NCI-H524 (cell line): ENCODE measurements around the gene PARD6A.

Experiments used
- DNase-seq, 2 experiments: peaks; one replicate each; lab custom pipeline; 2025; lab: John Stamatoyannopoulos, UW

PARD6A gene, protein sequence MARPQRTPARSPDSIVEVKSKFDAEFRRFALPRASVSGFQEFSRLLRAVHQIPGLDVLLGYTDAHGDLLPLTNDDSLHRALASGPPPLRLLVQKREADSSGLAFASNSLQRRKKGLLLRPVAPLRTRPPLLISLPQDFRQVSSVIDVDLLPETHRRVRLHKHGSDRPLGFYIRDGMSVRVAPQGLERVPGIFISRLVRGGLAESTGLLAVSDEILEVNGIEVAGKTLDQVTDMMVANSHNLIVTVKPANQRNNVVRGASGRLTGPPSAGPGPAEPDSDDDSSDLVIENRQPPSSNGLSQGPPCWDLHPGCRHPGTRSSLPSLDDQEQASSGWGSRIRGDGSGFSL

DNA sequence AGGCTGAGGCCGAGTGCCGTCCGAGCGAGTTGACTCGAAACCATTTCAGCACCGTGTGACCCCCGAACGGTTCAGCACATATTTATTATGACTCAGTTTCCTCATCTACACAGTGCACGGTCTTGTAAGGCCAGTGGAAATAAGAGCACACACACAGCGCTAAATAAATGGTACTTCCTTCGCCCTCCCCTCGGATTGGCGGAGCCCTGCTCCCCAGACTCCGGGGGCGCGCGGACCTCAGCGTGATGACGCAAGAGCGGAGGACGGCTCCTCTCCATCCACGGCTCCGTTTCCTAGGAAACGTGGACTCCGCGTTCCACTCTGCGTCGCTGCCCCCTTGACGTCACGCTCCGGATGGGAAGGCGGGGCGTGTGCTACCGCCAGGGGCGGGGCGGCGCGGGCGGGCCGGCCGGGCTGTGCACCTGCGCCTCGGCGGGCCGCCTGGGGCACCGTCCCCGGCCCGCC lies at the start of gene PARD6A:
PARD6A (plus strand) TSS at position 397 of the 465 bp plus-strand sequence. CDS start 79 bp downstream, outside the sequence.
- DNase-seq: peak; percentile 97 to 99

DNA sequence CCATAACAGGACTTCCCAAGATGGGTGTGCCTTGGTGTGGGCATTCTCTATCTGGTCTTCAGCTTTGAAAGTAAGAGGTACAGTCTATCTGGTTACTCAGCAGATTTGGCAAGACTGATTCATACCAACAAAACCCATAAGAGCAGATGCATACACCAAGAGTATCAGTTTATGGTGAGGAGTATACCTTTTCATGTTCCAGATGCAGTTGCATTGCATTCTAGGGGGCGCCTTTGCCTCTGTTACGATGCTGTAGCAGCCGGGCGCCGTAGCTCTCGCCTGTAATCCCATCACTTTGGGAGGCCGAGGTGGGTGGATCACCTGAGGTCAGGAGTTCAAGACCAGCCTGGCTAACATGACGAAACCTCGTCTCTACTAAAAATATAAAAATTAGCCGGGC lies 47.0 kb upstream of the PARD6A start:
- no peak for DNase-seq

DNA sequence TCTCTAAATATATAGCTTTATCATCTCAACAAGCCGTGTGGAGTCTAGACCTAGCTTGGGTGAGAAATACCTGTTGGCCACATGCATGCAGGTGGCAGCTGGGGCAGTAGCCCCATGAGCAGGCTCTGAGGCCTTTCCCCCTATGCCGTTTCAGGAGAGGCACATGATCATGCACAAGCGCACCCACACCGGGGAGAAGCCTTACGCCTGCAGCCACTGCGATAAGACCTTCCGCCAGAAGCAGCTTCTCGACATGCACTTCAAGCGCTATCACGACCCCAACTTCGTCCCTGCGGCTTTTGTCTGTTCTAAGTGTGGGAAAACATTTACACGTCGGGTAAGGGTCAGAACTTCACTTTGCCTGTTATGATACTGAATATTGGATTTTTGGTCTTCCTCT lies 32.5 kb upstream of the PARD6A start:
- no peak for DNase-seq

DNA sequence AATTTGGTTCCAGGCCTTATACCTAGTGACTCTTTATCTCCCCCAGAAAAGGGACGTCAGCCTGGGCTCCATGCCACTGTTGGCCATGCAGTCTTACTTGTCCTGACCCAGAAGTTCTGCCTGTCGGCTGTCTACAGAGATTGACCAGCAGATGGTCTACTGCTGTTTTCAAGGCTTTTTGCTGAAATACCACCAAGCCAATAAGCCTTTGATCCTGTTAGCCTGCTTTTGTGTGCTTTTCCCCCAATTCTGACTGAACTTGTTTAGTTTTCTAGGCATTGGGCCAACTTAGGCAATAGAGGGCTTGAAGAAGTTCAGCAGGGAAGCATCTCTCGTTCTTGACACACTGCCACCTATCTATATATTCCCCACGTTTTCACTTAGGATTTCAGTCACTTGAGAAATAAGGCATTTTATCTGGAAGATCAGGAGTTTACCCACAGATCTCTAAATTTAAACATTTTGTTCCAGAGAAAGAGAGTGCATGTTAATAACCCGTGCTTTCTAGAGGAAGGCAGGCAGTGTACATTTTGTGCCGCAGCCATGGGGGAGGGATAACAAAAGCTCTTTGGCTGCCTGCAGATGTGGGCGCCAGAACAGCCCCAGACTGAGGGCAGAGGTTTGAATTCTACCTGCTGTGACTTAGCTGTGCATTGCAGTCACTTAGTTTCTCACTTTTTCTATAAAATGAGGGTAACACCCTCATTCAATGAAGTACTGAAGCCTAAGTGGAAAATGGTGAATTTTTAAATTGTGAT lies 28.2 kb upstream of the PARD6A start:
- no peak for DNase-seq

DNA sequence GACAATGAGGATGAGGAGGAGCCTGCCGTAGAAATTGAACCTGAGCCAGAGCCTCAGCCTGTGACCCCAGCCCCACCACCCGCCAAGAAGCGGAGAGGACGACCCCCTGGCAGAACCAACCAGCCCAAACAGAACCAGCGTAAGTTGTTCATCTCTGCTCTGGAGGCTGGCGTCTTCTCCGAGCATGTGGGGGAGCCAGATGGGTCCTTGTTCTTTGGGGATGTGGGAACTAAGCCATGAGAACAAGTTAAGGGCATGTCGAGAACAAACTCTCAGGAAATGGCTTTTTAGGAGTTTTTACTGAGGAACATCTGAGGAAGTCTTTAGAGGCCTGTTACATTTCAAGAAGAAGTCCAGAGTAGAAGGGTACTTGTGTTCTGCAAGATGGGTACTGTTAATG lies 24.0 kb upstream of the PARD6A start:
- no peak for DNase-seq

DNA sequence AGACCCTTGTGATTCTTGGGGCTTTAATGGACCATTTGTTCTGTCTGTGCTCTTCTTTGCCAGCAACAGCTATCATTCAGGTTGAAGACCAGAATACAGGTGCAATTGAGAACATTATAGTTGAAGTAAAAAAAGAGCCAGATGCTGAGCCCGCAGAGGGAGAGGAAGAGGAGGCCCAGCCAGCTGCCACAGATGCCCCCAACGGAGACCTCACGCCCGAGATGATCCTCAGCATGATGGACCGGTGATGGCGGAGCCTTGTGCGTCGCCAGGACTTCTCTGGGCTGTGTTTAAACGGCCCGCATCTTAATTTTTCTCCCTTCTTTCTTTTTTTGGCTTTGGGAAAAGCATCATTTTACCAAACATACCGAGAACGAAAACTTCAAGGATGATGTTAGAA lies 23.1 kb upstream of the PARD6A start:
- DNase-seq: no peak

DNA sequence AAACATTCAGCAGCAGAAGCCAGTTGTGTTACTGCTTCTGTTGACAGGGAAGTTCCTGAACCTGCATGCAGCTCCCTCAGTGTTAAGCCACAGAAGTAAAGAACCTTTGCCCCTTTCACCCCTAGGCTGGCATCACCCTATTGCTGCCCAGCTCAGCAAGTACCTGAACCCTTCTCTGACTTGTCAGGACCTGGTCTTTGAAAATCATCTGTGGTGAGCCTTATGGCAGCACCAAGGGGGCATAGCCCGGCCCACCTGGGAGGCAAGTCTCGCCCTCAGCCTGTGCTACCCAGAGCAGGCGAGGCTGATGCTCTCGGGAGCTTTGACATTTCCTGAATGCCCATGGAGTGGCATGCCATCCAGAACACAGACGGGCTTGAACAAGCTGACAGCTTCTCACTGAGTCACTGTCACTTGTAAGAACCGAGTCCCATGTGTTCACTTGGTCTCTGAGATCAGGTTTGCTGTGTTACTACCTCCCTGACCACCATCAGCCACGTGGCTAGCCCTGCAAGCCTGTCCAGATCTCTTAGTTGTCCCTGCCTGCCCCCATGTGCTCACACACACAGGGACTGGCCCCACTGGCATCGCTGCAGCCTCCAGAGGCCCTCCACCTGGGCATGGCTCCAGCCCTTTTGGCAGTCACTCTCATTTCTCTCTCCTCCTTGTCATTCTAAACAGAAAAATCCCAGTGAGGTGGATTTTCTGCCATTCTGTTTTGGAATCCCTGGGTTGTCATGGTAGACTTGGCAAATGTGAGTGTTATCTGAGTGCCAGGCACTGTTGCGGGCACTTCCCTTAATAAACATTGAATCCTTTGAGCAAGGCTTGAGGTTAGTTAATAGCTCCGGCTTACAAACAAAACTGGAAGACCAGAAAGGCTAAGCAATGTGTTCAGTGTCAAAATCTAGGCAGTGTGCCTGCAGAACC lies 18.7 kb upstream of the PARD6A start:
- DNase-seq: no peak

DNA sequence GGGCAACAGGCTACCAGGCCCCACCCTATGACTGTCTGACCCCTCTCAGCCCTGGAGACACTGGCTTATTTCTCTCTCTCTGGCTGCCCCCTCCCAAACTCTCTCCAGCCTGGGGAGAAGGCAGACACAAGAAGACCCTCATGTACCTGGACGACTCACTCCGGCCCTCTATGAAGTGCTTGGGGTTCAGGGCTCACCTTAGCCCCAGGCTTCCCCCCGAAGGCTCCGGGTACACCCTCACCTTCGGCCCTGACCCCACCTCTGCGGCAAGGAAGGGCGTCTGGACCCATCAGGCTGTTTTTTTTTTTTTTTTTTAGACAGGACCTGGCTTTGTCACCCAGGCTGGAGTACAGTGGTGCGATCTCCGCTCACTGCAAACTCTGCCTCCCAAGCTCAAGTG lies 16.7 kb upstream of the PARD6A start:
- DNase-seq: no peak

DNA sequence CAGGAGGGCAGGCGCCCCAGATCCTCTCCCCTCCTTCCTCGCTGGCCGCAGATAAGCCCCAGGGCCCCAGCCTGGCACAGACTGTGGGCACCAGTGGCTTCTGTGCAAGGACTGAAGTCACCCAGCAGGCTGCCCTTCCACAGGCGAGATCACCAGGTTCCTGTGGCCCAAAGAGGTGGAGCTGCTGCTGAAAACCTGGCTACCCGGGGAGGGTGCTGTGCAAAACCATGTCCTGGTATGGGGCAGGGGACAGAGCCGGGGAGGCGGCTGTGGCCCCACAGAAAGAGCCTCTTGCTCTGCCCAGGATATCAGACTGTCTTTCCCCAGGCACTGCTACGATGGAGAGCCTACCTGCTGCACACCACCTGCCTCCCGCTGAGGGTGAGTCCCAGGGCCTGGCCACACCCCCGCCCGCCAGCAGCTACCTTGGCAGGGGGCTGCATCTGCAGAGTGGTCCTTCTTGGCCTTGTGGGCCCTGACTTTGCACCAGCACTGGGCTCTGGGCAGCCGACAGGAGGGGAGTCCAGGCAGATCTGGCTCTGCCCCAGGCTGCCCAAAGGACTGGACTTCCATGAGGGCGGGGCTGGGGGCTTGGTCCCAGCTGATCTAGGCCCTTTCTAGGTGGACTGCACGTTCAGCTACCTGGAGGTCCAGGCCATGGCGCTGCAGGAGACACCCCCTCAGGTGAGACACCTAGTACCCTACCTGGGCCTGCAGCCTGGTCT lies 15.2 kb upstream of the PARD6A start:
- no peak for DNase-seq

DNA sequence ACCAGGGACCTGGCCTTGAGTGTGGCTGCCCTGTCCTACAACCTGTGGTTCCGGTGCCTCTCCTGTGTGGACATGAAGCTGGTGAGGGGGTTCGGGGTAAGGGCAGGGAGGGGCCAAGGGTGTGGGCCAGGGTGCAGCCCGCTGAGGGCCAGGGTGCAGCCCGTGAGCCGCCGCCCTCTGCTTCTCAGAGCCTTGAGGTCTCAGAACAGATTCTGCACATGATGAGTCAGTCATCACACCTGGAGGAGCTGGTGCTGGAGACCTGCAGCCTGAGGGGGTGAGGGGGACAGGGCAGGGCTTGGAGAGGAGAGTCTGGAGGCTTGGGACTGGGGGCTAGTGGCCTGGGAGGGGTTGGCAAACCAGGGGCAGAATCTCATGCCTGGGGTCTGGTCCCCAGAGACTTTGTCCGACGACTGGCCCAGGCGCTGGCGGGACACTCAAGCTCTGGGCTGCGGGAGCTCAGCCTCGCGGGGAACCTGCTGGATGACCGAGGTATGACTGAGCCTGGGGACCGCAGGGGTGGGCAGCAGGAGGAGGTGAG lies 13.6 kb upstream of the PARD6A start:
- DNase-seq: no peak

DNA sequence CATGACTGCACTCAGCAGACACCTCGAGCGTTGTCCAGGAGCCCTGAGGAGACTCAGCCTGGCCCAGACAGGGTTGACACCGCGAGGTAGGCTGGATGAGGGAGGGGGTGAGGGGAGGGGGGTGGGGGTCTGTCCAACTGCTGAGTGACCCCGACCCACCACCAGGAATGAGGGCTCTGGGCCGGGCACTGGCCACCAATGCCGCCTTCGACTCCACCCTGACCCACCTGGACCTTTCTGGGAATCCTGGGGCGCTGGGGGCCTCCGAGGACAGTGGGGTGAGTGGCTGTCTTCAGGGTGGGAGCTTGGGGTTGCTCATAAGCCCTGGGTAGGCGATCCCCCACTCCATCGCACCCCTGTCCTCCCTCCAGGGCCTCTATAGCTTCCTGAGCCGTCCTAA lies 13.1 kb upstream of the PARD6A start:
- no peak for DNase-seq

DNA sequence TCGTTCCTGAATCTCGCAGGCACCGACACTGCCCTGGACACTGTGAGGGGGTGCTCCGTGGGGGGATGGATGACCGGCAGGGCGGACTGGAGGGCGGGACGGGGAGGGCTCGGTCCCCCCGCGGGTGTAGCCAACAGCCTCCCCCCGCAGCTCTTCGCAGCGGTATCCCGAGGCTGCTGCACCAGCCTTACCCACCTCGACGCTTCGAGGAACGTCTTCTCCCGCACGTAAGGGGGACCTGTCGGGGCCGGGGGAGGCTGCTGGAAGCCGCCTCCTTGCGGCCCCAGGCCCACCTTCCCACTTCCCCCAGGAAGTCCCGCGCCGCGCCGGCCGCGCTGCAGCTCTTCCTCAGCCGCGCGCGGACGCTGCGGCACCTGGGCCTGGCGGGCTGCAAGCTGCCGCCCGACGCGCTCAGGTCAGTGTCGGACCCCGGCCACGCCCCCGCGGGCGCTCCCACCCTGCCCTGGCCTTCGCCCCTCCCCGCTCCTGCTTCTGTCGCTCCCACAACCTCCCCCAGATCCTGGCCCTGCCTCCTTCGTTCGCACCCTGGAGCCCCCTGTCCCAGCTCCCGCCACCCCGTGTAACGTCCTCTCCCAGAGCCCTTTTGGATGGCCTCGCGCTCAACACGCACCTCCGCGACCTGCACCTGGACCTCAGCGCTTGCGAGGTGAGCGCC lies 12.5 kb upstream of the PARD6A start:
- DNase-seq: no peak

DNA sequence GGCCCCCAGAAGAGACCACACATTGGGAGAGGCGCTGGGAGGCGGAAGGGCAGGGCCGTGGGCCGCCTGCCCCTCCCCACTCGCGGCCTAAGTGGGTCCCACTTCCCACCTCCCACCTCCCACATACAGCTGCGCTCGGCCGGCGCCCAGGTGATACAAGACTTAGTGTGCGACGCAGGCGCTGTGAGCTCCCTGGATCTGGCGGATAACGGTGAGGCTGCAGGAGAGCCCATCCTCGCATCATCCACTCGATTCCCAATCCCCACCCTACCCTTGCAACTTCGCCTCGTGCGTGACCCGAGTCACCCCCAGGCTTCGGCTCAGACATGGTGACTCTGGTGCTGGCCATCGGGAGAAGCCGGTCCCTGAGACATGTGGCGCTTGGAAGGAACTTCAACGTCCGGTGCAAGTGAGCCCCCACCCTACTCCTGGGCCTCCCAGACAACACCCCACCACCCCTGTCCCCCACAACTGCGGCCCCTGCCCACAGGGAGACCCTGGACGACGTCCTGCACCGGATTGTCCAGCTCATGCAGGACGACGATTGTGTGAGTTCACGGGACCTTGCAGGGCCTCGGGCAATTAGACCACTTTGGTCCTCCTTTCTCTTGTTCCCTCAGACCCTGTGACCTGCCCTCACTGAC lies 11.9 kb upstream of the PARD6A start:
- DNase-seq: no peak

DNA sequence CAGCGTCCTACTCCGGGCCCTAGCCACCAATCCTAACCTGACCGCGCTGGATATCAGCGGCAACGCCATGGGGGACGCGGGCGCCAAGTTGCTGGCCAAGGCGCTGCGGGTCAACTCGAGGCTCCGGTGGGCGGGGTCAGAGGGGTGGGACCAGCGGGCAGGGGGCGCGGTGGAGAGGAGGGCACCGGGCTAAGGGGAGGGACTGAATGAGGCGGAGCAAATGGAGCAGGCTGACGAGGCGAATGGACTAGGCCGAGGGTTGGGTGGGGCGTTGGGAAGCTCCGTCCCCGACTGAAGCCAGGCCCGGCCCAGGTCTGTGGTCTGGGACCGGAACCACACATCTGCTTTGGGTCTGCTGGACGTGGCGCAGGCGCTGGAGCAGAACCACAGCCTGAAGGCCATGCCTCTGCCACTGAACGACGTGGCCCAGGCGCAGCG lies 11.2 kb upstream of the PARD6A start:
- no peak for DNase-seq

DNA sequence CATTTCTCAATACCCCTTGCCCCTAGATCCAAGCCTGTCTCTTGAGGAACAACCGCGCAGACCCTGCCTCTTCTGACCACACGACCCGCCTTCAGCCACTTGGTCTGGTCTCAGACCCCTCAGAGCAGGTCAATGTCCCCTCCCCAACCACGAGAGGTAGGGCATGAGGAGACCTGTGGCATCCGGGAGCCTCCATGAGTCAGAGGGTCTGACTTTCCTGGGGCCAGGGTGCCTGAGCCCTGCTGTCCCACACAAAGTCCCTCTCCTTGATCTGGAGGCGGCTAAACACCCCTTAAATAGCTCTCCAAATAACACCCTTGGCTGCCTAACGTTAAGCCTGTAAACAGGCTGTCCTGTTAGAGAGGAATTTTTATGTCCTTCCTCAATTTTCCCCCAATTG lies 10.7 kb upstream of the PARD6A start:
- DNase-seq: no peak

DNA sequence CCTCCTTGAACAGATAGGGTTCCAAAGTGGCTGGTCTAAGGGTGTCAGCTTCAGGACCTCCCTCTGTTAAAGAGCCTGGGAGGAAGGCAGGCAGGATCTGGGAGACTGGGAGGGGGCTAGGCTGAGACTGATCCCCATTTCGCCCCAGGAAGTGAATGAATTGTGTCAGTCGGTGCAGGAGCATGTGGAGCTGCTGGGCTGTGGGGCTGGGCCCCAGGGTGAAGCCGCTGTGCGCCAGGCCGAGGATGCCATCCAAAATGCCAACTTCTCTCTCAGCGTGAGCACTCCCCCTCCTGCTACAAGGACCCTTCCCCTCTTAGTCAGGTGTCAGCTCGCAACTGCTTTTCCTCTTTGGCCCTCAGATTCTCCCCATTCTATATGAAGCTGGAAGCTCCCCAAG lies 9.7 kb upstream of the PARD6A start:
- no peak for DNase-seq

DNA sequence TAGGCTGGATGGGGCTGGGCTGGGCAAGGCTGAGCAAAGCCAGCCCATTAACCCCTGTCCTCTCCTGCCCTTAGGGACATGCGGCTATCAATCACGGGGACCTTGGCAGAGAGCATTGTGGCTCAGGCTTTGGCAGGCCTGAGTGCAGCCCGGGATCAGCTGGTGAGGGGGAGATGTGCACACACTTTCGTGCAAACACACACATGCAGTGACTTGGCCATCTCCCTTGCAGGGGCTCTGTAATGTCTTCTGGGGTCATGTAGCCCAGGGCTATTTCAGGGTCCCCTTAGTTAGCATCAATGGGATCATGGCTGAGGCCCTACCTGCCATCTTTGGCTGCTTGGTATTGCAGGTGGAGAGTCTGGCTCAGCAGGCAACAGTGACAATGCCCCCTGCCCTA lies 8.9 kb upstream of the PARD6A start:
- DNase-seq: no peak

DNA sequence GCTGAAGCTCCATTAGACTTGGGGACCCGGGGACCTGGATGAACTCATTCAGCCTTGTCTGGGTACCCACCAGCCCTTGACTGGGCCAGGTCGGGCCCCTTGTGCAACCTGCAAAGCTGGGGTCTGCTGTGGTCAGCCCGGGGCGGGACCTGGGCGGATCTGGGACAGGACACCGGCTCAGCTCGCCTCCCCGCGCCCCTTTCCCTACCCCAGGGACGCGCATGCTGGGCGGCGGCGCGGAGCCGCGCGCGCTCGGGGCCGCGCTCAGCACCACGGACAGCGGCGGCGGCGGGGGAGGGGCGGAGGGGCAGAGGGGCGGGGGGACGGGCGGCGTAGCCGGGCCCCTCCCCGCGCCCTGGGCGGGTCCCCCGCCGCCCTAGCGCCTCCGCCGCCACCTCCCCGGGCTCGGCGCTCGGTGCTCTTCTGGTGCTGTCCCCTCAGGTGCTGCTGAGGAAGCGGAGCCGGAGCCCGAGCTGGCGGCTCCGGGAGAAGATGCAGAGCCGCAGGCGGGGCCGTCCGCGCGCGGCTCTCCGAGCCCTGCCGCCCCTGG lies 8.1 kb upstream of the PARD6A start:
- DNase-seq: peak in 1 of 2 experiments; percentile 61

DNA sequence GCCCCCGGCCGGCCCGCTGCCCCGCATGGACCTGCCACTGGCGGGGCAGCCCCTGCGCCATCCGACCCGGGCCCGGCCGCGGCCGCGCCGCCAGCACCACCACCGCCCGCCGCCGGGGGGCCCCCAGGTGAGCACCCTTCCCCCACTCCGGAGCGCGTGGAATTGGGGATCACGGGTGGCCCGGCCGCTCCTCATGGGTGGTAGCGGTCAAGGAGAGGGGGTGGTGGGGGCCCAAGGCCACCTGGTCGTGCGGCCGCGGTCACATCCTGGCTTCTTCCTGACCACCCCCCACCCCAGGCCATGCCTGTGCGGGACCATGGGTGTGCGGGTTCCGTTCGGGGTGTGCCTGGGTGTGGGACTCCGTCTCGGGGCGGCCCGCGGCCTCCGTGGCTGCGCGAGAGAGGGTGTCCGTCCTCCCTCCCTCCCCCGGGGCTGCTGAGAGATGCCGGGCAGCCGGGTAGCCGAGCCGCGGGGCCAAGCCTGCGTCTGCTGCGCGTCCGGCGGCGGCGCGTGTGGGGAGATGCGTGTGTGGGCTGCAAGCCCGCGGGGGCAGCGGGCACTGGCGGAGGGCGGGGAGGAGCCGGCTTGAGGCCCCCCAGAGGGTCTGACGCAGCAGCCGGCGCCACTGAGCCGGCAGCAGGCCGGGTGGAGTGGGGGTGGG lies 7.5 kb upstream of the PARD6A start:
- DNase-seq: peak; percentile 19 to 61
